OCI-M1 (cell line): ENCODE results near the gene CAPN11.

Experiments used
- DNase-seq: peaks from one replicate; lab custom pipeline; 2025; lab: John Stamatoyannopoulos, UW

The CAPN11 gene

GRCh38 chr6:44156494-44157151 lies 2.0 kb upstream of the CAPN11 start:
- no peak for DNase-seq

GRCh38 chr6:44157152-44157521 lies 1.5 kb upstream of the CAPN11 start:
- DNase-seq: peak; percentile 26

DNA sequence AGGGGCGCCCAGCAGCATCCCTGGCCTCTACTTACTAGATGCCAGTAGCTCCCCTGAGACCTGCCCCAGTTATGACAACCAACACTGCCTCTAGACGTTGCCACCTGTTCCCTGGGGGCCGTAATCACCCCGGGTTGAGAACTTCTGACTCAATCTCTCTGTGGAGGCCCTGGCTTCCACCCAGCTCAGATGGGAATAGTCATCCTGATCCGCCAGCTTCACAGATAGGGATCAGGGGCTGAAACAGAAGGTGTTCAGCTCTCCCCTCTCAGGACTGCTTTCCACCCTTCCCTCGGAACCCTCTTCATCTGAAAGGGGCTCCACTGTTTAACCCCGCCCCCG lies 3.3 kb downstream of the CAPN11 start:
- DNase-seq: no peak

GRCh38 chr6:44162876-44163625 lies 4.4 kb downstream of the CAPN11 start:
- DNase-seq: no peak

GRCh38 chr6:44166116-44166515 lies 7.5 kb downstream of the CAPN11 start:
- DNase-seq: no peak

- DNase-seq: peak; percentile 53
Measured at GRCh38 chr6:44166591-44167184, 8.1 kb downstream of the CAPN11 start.

DNA sequence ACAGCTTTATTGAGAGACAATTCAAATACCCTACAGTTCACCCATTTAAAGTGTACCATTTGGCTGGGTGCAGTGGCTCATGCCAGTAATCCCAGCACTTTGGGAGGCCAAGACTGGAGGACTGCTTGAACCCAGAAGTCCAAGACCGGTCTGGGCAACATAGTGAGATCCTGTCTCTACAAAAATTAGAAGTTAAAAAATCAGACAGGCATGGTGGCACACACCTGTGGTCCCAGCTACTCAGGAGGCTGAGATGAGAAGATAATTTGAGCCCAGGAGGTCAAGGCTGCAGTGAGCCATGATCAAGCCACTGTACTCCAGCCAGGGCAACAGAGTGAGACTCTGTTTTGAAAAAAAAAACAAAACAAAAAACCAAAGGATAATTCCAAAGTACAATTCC lies 8.9 kb downstream of the CAPN11 start:
- DNase-seq: no peak

DNA sequence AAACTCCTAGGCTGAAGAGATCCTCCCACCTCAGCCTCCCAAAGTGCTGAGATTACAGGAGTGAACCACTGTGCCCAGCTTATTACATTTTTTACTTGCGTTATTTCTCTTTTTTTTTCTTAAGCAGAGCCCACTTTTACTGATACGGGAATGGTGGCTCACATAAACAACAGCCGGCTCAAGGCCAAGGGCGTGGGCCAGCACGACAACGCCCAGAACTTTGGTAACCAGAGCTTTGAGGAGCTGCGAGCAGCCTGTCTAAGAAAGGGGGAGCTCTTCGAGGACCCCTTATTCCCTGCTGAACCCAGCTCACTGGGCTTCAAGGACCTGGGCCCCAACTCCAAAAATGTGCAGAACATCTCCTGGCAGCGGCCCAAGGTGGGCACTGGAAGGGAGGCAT lies 10.5 kb downstream of the CAPN11 start:
- DNase-seq: no peak

GRCh38 chr6:44169886-44170570 lies 11.4 kb downstream of the CAPN11 start:
- no peak for DNase-seq

DNA sequence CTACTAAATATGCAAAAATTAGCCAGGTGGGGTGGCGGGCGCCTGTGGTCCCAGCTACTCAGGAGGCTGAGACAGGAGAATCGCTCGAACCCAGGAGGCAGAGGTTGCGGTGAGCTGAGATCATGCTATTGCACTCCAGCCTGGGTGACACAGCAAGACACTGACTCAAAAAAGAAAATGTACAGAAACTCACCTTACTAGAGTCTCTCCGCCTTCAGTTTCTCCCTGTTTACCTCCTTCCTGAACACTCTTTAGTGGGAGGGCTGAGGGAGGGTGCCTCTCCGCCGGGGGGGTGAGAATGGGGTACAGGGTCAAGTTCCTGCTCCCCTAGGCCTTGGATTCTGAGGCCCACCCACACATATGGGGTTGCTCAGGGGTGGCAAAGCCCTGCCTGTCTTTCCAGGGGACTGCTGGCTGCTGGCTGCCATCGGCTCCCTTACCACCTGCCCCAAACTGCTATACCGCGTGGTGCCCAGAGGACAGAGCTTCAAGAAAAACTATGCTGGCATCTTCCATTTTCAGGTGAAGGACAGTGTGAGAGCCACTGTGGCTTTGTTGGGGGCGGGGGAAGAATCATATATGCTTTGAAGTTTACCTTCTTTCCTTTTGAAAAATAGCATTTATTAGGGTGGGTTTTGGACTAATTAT lies 13.4 kb downstream of the CAPN11 start:
- no peak for DNase-seq

- DNase-seq: peak; percentile 90
Measured at GRCh38 chr6:44172731-44173500, 14.3 kb downstream of the CAPN11 start.

GRCh38 chr6:44176130-44176761 lies 17.6 kb downstream of the CAPN11 start:
- no peak for DNase-seq

DNA sequence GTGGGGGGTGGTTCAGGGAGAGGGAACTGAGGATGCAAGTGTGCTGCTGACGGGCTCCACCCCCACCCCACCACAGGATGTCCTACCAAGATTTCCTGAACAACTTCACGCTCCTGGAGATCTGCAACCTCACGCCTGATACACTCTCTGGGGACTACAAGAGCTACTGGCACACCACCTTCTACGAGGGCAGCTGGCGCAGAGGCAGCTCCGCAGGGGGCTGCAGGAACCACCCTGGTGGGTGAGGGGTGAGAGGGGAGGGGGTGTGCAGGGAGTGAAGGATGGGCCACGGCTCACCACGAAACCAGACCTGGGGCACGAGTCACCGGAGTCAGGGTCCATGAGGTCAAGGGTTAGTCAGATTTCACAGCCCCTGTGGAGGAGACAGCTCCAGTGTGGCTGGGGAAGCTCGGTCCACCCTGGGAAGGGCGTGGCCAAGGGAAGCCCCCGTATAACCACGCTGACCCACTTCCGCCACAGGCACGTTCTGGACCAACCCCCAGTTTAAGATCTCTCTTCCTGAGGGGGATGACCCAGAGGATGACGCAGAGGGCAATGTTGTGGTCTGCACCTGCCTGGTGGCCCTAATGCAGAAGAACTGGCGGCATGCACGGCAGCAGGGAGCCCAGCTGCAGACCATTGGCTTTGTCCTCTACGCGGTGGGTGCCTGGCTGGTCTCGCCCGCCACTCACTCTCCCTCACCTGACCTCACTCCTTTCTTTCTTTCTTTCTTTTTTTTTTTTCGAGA lies 18.3 kb downstream of the CAPN11 start:
- DNase-seq: no peak

DNA sequence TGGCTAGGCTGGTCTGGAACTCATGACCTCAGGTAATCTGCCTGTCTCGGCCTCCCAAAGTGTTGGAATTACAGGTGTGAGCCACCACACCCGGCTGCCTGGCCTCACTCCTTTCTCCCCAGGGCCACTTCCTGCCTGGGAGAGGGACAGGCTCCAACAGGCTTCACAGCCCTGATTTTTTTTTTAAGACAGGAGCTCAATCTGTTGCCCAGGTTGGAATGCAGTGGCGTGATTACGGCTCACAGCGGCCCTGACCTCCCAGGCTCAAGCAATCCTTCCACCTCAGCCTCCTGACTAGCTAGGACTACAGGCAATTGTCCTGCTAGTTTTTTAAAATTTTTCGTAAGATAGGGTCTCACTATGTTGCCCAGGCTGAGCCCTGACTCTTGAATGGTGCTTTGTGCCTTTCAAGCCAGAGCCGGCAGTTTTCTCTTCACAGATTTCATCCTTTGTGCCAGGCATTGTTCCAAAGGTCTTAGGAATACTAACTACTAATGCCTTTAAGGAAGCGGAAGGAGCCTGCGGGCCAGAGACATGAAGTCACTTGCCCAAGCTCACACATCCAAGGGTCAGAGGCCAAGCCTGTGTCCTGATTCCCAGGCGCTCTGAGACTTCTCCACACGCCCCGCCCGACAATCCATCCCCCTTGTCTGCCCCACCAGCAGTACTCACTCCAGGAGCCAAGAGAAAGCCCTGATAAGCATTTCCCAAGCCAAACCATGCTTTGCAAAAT lies 19.2 kb downstream of the CAPN11 start:
- DNase-seq: no peak

GRCh38 chr6:44178424-44179071 lies 19.9 kb downstream of the CAPN11 start:
- DNase-seq: no peak

DNA sequence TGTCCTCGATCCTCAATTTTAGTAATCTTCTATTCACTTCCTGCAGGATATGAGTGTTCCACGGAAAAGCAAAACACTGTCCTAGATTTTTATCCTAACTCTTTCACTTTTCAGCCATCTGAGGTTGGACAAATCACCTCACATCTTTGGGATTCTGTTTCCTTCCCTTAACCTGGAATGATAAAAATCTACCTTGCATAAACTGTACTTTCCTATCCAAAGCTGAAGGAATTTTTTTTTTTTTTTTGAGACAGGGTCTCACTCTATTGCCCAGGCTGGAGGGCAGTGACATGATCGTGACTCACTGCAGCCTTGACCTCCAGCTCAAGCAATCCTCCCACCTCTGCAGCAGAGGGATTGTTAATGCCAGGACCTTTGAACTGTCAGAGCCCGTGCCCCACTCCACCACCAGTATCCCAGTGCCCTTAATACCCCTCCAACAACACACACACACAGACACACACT lies 20.5 kb downstream of the CAPN11 start:
- no peak for DNase-seq

GRCh38 chr6:44179648-44180047 lies 21.0 kb downstream of the CAPN11 start:
- no peak for DNase-seq

- no peak for DNase-seq
Measured at GRCh38 chr6:44180406-44180805, 21.8 kb downstream of the CAPN11 start.

- no peak for DNase-seq
Measured at GRCh38 chr6:44180886-44181285, 22.3 kb downstream of the CAPN11 start.
